Progenitor cell of endocrine pancreas (in vitro differentiated cells): Measurements from ENCODE around the gene PDPN. TPM values are rescaled to one million over a fixed set of nuclear protein-coding genes. Genes with fewer than 3 reads are reported as not detected.
A peak's percentile ranks its signal among the peaks of the same experiment; 100 is the strongest.

Source experiments
- DNase-seq: peaks from one replicate; pipeline ENCODE4 v3.0.0; 2021; ENCODE audit warnings: low spot score; ENCODE audit not compliant: unreplicated experiment
- H3K27ac Mint-ChIP-seq: 2 replicates; pipeline ENCODE4 v1.8.0; 2021; ENCODE audit warnings: mild to moderate bottlenecking, moderate library complexity, mixed read lengths
- H3K27me3 Mint-ChIP-seq: 2 replicates; pipeline ENCODE4 v1.8.0; 2021; ENCODE audit warnings: mixed read lengths
- H3K36me3 Mint-ChIP-seq: 2 replicates; pipeline ENCODE4 v1.8.0; 2022; ENCODE audit warnings: mixed read lengths; ENCODE audit not compliant: insufficient read depth
- H3K4me1 Mint-ChIP-seq: 2 replicates; pipeline ENCODE4 v1.8.0; 2021; ENCODE audit warnings: low read depth, mixed read lengths
- H3K4me3 Mint-ChIP-seq: 2 replicates; pipeline ENCODE4 v1.8.0; 2021; ENCODE audit warnings: low read depth, mild to moderate bottlenecking, moderate library complexity, mixed read lengths
- H3K9me3 Mint-ChIP-seq: 2 replicates; pipeline ENCODE4 v1.8.0; 2021; ENCODE audit warnings: low read depth, mixed read lengths
- CTCF ChIP-seq: fragments of 200-600 bp; sonication (generic); IDR thresholded peaks from one replicate; pipeline ENCODE4 v1.5.0; 2021; ENCODE audit warnings: antibody characterized with exemption, mild to moderate bottlenecking; ENCODE audit not compliant: unreplicated experiment
- total RNA-seq: library from RNA; stranded (reverse); gene quantifications from 2 replicates; pipeline ENCODE4 v1.2.1, GENCODE V29; 2021

PDPN gene
- total RNA-seq, 1 donor from 2014 or later = 9.5 TPM

- Mint-ChIP-seq H3K4me1 (peaks cover 6% of the 10 kb centered on the region), H3K36me3 (no peaks in the 10 kb centered on the region), H3K27ac (no peak overlapping the region), H3K9me3 (no peaks in the 10 kb centered on the region), H3K4me3 (no peak overlapping the region), H3K27me3 (peaks cover 3% of the 10 kb centered on the region)
- no peak for TF ChIP-seq CTCF
- DNase-seq = no peak
Measured at GRCh38 chr1:13616234-13616633, 32.6 kb downstream of the PDPN start.

GRCh38 chr1:13617108-13617507 is 33.5 kb downstream of the PDPN start:
- Mint-ChIP-seq H3K27ac (peak overlapping the region; percentile 31), H3K9me3 (no peaks in the 10 kb centered on the region), H3K4me1 (no peaks in the 10 kb centered on the region), H3K36me3 (no peaks in the 10 kb centered on the region), H3K27me3 (peaks cover 4% of the 10 kb centered on the region), H3K4me3 (no peak overlapping the region)
- DNase-seq = no peak
- no peak for TF ChIP-seq CTCF

GRCh38 chr1:13617773-13618172 is 34.1 kb downstream of the PDPN start:
- no peaks in the 10 kb centered on the region for H3K36me3 Mint-ChIP-seq
- H3K27me3 Mint-ChIP-seq = peaks cover 4% of the 10 kb centered on the region
- no peak for DNase-seq
- no peak overlapping the region for H3K4me3 Mint-ChIP-seq
- H3K4me1 Mint-ChIP-seq = no peaks in the 10 kb centered on the region
- H3K9me3 Mint-ChIP-seq = no peaks in the 10 kb centered on the region
- H3K27ac Mint-ChIP-seq = peak overlapping the region; percentile 50
- TF ChIP-seq CTCF = no peak

GRCh38 chr1:13618483-13618882 is 34.9 kb downstream of the PDPN start:
- Mint-ChIP-seq H3K27ac (no peak overlapping the region), H3K4me3 (no peak overlapping the region), H3K4me1 (no peaks in the 10 kb centered on the region), H3K9me3 (no peaks in the 10 kb centered on the region), H3K27me3 (peaks cover 4% of the 10 kb centered on the region), H3K36me3 (no peaks in the 10 kb centered on the region)
- DNase-seq = no peak
- no peak for TF ChIP-seq CTCF

GRCh38 chr1:13619909-13620308 is 36.3 kb downstream of the PDPN start:
- no peaks in the 10 kb centered on the region for H3K36me3 Mint-ChIP-seq
- H3K27ac Mint-ChIP-seq = no peak overlapping the region
- H3K4me1 Mint-ChIP-seq = no peaks in the 10 kb centered on the region
- no peak for TF ChIP-seq CTCF
- H3K9me3 Mint-ChIP-seq = no peaks in the 10 kb centered on the region
- DNase-seq = no peak
- H3K4me3 Mint-ChIP-seq = no peak overlapping the region
- H3K27me3 Mint-ChIP-seq = peaks cover 4% of the 10 kb centered on the region
